Posterior vena cava (tissue), 2 donors: Measurements from ENCODE around the gene CLEC16A. TPM values are rescaled to one million over a fixed set of nuclear protein-coding genes. Genes with fewer than 3 reads are reported as not detected.
A peak's percentile ranks its signal among the peaks of the same experiment; 100 is the strongest.
"Not testable (repeated sequence)": the region's sequence is repeated elsewhere in the genome, so short reads cannot be mapped to it uniquely, and the experiment has no call there.

Source experiments
- DNase-seq: peaks from one replicate; pipeline ENCODE4 v3.0.0-alpha.2; 2020; ENCODE audit warnings: low spot score
- intact Hi-C, 2 donors: fragments of 100-400 bp; cut with DNase I; formaldehyde crosslinking; loops; one replicate each; pipeline versions ENCODE4 v1.14.1 to v1.14.2; 2022 to 2023
- total RNA-seq, 2 donors: library from RNA; stranded (reverse); fragmentation: NEBNext Ultra II Directional; extraction: Animal tissue kit (Norgen Biotek cat#: 25700); gene quantifications; one replicate each; pipeline ENCODE4 v1.2.1, GENCODE V29; 2021
- donor health status: DM: yes; HTN: yes; CAD: no.
- donor health status: DM: yes; HTN: yes; CAD: no.

CLEC16A gene
- total RNA-seq, 2 donors from 2014 or later: 19.4 to 20.1 TPM

DNA sequence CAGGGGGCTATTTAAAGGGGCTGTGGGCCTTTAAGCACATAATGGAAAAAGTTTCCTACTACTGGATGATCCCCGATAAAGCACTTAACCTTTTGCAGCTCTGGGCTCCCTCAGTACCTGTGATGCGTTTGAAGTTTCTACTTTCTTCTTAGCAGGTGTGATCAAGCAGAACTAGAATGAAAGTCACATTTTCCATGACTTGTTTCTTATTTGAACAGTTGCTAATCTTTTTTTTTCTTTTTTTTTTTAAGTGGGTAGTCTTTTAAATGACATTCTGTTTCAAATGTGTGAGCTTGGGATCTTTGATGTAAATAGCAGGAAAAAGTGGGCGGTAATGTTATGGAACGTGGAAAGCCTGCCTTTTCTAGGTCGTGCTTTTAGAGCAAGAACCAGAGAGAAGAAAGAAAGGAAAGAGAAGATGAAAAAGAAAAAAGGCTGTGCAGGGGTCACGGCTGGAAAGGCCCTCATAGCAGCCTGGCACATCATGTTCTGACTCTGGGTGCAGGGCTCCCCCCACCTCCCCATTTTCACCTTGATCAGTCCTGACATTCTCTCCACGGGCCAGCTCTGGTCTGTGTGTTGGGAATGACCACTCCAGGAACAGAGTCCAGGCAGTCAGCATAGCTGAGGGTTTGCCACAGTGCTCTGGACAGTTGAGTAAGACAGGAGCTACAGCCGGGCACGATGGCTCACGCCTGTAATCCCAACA lies 150.6 kb downstream of the CLEC16A start:
- no peak for DNase-seq
- intact Hi-C loops: no loop called here

DNA sequence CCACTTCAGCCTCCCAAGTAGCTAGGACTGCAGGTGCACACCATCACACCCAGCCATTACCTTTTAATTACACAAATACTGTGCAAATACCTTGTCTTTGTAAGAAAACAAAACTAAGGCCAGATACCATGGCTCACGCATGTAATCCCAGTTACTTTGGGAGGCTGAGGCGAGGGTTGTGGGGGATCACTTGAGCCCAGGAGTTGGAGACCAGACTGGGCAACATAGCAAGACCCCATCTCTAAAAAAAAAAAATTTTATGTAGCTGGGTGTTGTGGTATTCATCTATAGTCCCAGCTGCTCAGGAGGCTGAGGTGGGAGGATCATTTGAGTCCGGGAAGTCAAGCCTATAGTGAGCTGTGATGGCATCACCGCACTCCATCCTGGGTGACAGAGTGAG lies 151.6 kb downstream of the CLEC16A start:
- DNase-seq: no peak
- intact Hi-C loops: no loop called here

DNA sequence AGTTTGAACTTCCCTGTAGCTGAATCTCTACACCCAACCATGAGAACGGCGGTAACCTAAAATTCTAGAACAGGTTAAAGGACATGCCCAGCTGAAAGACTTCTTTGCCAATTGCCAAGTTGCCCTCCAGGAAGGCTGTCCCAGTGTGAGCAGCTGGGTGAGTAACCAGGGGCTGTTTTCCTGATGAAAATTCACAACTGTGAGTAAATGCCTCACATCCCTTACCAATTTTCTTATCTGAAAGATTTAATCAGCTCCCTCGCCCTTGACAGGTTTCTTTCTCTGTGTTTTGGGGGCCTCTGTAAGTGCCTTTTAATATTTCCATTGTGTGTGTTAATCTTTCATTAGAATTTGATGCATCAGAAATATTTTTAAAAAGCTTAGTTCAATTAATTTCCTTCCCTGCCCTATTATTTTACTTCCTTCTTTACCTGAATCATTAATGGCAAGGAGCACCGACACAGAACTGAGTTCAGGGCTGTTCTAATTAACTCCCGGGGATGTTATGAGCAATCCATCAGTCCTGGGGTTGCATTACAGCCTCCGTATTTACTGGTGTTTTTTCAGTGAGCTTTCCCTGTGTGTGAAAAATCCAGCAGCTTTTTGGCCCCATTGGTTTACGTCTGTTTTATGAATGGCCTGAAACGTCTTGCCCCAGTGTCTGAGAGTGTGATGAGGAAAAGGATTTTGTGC lies 152.9 kb downstream of the CLEC16A start:
- intact Hi-C loops: no loop called here
- no peak for DNase-seq

GRCh38 chr16:11097787-11098167 lies 153.4 kb downstream of the CLEC16A start:
- DNase-seq: peak; percentile 19
- intact Hi-C loops: no loop called here

GRCh38 chr16:11098601-11099390 lies 154.4 kb downstream of the CLEC16A start:
- peak; percentile 74 for DNase-seq
- intact Hi-C loops: no loop called here

DNA sequence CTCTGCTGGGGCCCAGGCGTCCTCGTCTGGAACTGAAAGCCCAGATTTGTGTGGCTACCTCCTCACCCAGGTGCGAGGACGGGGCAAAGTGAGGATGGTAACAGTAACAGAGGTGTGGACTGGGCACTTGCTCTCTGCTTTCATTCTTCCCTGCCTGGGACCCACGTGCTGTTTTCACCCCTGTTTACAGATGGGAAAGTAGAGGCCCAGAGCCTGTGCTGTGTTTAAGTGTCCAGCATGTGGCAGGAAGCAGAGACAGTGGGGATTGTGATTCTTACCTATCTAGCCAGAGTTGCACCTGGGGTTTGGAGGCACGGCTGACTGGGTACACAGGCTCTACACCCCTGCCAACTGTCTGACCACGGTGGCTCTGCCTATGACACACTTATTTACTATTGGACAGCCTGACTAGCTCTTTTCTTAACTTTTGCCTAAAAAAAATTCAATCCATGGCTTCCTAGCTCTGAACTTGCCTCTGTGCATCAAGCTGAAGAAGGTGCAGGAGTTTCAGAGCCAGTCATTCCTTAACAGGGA lies 155.4 kb downstream of the CLEC16A start:
- no peak for DNase-seq
- intact Hi-C loops: loop anchor here in 1 of 2 donors (10.0 kb wide), 2 partner anchors 95 to 155 kb away; partner anchors contain the start of gene SOCS1

DNA sequence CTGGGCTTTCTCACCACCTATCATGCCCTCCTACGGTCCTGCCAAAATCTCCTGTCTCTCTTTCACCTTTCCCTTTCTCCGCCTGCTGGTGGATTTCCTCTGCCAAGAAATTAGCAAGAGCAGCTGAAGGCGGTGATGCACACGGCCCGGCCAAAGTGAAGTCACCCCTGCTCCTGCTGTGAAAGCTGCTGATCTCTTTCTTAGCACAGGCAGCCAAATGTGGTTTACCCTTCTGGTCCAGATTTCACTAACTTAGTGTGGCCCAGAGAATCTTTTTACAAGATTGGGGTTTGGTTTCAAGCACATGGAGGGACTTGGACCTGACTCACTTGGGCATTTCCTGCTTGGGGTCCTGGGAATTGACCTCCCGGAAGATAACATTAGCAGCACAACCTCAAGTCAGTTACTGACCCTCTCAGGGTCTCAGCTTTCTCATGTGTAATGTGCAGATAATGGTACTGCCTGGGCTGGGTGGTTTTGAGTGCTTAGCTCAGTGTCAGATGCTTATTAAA lies 155.9 kb downstream of the CLEC16A start:
- DNase-seq: peak; percentile 89
- intact Hi-C loops: loop anchor here in 1 of 2 donors (10.0 kb wide), 2 partner anchors 95 to 155 kb away; partner anchors contain the start of gene SOCS1

DNA sequence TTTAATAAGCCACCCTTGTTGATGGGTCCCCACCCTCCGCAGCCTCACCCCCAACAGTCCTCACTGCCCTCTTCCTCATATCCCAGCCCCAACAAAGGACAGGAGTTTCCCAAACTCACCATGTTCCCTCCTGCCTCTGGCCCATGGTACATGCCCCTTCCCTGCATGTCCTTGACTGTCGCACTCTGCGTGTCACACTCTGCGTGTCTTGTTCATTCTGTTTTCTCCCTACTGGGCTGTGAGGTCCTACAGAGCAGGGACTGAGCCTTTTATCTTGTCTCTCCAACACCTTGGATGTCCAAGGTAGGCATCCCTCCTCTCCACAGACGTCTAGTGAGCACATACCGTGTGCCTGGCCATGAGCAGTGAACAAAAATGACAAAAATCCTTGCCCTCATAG lies 156.9 kb downstream of the CLEC16A start:
- DNase-seq: no peak
- intact Hi-C loops: loop anchor here in 1 of 2 donors (10.0 kb wide), 2 partner anchors 96 to 154 kb away; partner anchors contain the start of gene SOCS1

DNA sequence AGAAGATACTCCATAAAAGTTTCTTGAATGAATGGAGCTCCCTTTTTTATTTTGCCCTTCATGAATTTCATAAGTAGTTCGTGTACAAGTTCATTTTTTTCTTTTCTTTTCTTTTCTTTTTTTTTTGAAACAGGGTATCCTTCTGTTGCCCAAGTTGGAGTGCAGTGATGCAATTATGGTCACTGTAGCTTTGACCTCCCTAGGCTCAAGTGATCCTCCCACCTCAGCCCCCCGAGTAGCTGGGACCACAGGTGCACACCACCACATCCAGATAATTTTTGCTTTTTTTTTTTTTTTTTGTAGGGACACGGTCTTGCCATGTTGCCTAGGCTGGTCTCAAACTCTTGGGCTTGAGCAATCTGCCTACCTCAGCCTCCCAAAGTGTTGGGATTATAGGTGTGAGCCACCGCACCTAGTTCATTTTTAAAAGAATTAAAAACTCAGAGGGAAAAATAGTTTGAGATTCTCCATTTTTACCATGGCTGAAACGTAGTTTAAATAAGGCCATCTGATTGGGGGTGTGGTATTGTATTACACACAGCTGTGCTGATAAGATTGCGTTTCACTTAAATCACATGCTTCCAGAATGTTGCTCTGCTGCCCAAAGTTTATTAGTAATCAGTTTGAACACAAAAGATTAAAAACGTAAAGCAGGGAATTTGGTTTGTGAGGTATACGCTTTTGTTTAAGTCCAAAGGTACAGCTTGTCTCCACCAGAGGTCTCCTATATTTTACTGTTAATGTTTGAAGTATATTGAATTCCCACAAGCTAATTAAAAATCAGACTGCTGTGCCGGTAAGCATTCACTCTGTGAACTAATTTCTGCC lies 157.5 kb downstream of the CLEC16A start:
- no peak for DNase-seq
- intact Hi-C loops: loop anchor here in 1 of 2 donors (10.0 kb wide), 2 partner anchors 97 to 153 kb away; partner anchors contain the start of gene SOCS1

- intact Hi-C loops: loop anchor here in 1 of 2 donors (10.0 kb wide), 2 partner anchors 98 to 152 kb away; partner anchors contain the start of gene SOCS1
- no peak for DNase-seq
Observed at GRCh38 chr16:11102523-11102898, 158.1 kb downstream of the CLEC16A start.

DNA sequence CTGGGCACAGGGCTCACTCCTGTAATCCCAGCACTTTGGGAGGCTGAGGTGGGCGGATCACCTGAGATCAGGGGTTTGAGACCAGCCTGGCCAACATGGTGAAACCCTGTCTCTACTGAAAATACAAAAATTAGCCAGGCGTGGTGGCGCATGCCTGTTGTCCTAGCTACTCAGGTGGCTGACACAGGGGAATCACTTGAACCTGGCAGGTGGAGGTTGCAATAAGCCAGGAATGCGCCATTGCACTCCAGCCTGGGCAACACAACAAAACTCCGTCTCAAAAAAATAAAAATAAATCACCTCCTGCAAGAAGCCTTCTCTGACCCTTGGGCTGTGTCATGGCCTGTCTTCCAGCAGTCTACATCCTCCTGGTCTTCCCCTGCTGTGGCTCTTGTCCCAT lies 158.9 kb downstream of the CLEC16A start:
- not testable (repeated sequence) for DNase-seq
- intact Hi-C loops: loop anchor here in 1 of 2 donors (10.0 kb wide), 2 partner anchors 98 to 152 kb away; partner anchors contain the start of gene SOCS1

DNA sequence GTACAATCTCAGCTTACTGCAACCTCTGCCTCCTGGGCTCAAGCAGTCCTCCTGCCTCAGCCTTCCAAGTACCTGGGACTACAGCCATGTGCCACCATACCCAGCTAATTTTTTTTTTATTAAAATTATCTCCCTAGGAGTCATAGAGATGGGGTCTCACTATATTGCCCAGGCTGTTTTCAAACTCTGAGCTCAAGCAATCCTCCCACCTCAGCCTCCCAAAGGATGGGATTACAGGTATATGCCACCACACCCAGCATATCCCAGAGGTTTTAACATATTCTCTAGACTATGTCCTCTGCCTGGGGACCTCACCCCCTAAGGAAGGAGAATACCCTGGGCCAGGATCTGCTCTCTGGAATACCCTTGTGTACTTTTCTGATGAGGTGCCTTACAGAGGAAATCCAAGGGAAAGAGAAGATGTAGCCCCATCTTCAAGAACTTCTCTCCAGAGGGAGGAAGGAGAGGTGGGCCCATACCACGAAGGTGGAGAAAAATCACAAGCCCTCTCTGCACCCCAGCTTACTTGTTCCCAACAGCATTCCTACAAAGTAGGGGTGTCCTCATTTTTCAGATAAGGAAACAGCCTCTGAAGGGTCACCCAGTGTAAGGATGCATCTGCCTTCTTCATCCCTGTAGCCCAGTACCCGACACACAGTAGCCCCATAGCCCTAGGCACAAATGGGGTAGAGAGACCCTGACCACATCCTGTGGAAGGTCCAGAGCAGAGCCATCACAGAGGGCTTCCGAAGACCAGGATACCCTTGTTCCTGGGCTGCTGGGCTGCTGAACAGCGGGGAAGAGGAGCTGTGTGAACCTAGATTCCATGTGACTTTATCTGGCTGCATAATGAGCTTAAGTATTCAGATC lies 160.0 kb downstream of the CLEC16A start:
- DNase-seq: no peak
- intact Hi-C loops: loop anchor here in 1 of 2 donors (10.0 kb wide), 2 partner anchors 100 to 150 kb away; partner anchors contain the start of gene SOCS1

DNA sequence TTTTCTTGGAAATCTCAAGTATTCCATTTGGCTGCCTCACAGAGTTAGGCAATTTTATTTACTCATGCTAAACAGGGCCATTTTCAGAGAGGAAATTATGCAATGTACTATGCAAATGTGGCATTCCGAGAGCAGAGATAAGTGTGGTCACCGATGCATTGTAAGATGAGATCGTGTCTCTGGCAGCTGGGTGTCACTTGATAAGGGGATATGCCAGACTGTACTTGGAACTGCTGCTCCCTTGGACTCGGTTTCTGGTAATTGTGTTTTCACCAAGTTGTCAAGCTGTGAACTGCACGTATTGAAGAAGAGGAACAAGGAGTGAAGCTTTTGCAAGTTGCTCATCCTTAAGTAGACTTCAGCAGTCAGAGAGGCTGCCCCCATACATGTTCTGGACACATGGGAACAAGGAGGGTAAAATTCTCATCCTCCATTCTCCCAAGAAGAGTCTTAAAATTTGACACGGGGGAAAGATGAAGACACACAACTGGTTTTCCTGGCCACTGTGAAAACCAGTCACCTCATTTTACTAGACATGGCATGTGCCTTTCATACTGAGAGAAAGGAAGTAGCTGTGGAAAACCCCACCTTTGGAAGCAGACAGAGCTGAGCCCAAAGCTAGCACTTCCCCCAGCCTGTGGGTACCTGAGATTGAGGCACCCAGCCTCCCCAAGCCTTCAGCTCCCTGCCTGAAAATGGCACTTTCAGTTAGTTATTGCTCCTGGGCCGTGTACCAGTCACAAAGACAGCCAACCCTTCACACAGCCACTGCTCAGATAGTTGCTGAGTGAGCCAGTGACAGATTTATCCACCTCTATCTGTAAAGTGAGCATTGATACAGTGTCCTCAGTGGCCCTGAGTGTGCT lies 160.9 kb downstream of the CLEC16A start:
- intact Hi-C loops: loop anchor here in 1 of 2 donors (10.0 kb wide), 2 partner anchors 100 to 150 kb away; partner anchors contain the start of gene SOCS1
- DNase-seq: no peak

- no peak for DNase-seq
- intact Hi-C loops: loop anchor here in 1 of 2 donors (10.0 kb wide), 2 partner anchors 102 to 148 kb away; partner anchors contain the start of gene SOCS1
Observed at GRCh38 chr16:11106726-11107125, 162.4 kb downstream of the CLEC16A start.

DNA sequence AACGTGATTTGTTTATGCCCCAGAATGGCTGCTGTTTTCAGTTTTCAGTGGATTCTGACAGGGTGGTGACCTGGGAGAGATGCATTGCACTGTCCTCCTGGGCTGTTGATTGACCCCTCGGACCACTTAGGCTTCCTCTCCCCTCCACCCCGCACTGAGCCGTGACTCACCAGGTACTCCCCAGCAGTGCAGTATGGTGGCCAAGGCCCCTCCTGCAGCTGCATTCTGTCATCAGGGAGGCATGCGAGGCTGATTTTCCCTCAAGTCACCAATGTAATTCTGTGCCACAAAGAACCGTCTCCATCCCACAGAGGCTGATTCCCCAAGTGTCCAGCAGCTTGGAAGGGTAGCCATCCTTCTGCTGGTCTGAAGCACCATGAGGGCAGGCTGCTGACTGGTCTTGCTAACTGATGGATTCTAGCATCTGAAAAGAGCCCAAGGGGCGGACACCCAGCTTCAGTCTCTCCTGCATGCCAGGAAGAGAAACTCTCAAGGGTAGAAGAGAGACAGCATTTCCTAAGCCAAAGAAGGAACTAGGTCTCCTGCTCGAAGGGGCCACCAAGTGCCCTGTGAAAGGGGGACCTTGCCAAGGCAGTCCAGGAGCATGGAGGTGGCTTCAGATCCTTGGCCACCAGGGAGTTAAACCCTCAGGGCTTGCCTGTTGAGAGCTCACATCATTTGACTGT lies 163.6 kb downstream of the CLEC16A start:
- DNase-seq: peak; percentile 49
- intact Hi-C loops: loop anchor here in 1 of 2 donors (10.0 kb wide), 2 partner anchors 103 to 147 kb away; partner anchors contain the start of gene SOCS1

- DNase-seq: peak; percentile 60
- intact Hi-C loops: loop anchor here in 1 of 2 donors (10.0 kb wide), 2 partner anchors 104 to 146 kb away; partner anchors contain the start of gene SOCS1
Observed at GRCh38 chr16:11108466-11108805, 164.1 kb downstream of the CLEC16A start.
